ENCODE measurements around the gene HARBI1. TPM values are rescaled to one million over a fixed set of nuclear protein-coding genes. Genes with fewer than 3 reads are reported as not detected.

Gene HARBI1
- total RNA-seq, 1 donor from 2014 or later = 8.1 TPM

DNA sequence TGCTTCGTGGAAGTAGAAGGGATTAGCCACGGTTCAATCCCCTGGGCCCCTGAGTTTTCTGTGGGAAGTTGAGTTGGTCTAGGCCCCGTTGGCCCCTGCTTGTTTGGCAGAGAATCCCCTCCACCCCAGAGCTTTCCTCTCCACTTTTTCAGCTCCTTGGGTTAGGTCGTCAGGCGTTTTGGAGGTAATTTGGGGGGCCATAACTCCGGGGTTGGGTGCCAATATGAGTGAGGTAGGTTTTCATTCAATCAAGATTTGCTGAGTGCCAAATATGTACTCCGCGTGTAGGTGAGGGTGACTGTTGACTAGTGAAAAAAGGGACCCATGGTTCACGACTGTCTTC is 916 bp upstream of the HARBI1 start:
- H3K27me3 Mint-ChIP-seq (ENCODE audit: low read depth, unreplicated experiment) = no peaks in the 10 kb centered on the region
- H3K9me3 Mint-ChIP-seq (ENCODE audit: unreplicated experiment) = no peaks in the 10 kb centered on the region
- Histone ChIP-seq H3K9me3 (ENCODE audit: insufficient read depth, low read depth, low read length) (no peaks in the 10 kb centered on the region), H3K4me1 (ENCODE audit: insufficient read depth, low read length) (peaks cover 18% of the 10 kb centered on the region), H3K27ac (ENCODE audit: low read depth, low read length) (peak overlapping the region; percentile 99), H4K20me1 (ENCODE audit: insufficient read depth, low read length) (peaks cover 8% of the 10 kb centered on the region), H2AFZ (ENCODE audit: low read depth, low read length) (peak overlapping the region; percentile 81), H3K79me2 (ENCODE audit: insufficient read depth, low read length) (peaks cover 53% of the 10 kb centered on the region), H3K9ac (ENCODE audit: low read length) (peak overlapping the region; percentile 100), H3K4me2 (ENCODE audit: low read length) (peak overlapping the region; percentile 94), H3K4me3 (ENCODE audit: insufficient read depth, low read depth, low read length) (peak overlapping the region; percentile 98), H3K36me3 (ENCODE audit: insufficient read depth, low read length) (peaks cover 8% of the 10 kb centered on the region), H3K27me3 (ENCODE audit: insufficient read depth, low read length) (no peaks in the 10 kb centered on the region)
- peak overlapping the region; percentile 97 for H3K4me3 Mint-ChIP-seq (ENCODE audit: unreplicated experiment)
- no peak for FAIRE-seq
- H3K36me3 Mint-ChIP-seq (ENCODE audit: low read depth, unreplicated experiment) = peaks cover 6% of the 10 kb centered on the region
- H3K4me1 Mint-ChIP-seq (ENCODE audit: low read depth, unreplicated experiment) = peaks cover 16% of the 10 kb centered on the region
- peak overlapping the region; percentile 100 for H3K27ac Mint-ChIP-seq (ENCODE audit: unreplicated experiment)
- no peak for TF ChIP-seq CTCF (IDR thresholded peaks at IDR 0.05; ENCODE audit: insufficient read depth, low read depth, low read length)
- TF ChIP-seq EZH2 (IDR thresholded peaks at IDR 0.05; ENCODE audit: insufficient read depth, low read length) = no peak
- DNase-seq (ENCODE audit: low read depth) = no peak

DNA sequence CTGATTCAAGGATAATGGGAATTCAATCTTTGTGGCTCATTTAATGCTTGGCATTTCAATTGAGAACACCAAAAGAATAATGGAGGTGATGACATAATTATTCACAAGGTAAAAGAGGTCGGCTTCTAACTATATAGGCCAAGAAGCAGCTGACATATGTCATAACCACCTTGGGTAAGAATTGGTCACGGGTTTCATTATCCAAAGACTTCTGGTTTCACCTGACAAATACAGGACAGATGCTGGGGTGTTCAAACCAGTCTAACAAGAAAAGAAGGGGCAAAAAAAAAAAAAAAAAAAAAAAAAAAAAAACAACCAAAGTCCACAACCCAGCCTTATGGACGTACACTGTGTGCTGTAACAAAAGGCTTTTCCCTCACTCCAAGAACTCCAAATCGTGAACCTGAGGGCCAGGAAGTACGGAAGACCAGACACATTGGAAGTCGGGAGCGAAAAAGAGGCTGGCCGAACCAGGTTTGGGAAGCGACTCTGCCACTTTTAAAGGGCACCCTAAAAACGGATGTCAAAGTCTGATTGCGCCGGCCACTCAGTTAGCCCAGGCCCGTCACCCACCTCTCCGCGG is 385 bp downstream of the HARBI1 start:
- Mint-ChIP-seq H3K27me3 (ENCODE audit: low read depth, unreplicated experiment) (no peaks in the 10 kb centered on the region), H3K27ac (ENCODE audit: unreplicated experiment) (peak overlapping the region; percentile 100), H3K9me3 (ENCODE audit: unreplicated experiment) (no peaks in the 10 kb centered on the region), H3K36me3 (ENCODE audit: low read depth, unreplicated experiment) (peaks cover 3% of the 10 kb centered on the region), H3K4me1 (ENCODE audit: low read depth, unreplicated experiment) (peaks cover 17% of the 10 kb centered on the region), H3K4me3 (ENCODE audit: unreplicated experiment) (peak overlapping the region; percentile 97)
- H3K27ac ChIP-seq (ENCODE audit: low read depth, low read length) = peak overlapping the region; percentile 99
- peak overlapping the region; percentile 94 for H3K4me2 ChIP-seq (ENCODE audit: low read length)
- H3K9ac ChIP-seq (ENCODE audit: low read length) = peak overlapping the region; percentile 100
- H2AFZ ChIP-seq (ENCODE audit: low read depth, low read length) = peak overlapping the region; percentile 81
- H3K4me1 ChIP-seq (ENCODE audit: insufficient read depth, low read length) = peaks cover 18% of the 10 kb centered on the region
- peaks cover 44% of the 10 kb centered on the region for H3K79me2 ChIP-seq (ENCODE audit: insufficient read depth, low read length)
- peaks cover 6% of the 10 kb centered on the region for H3K36me3 ChIP-seq (ENCODE audit: insufficient read depth, low read length)
- DNase-seq (ENCODE audit: low read depth) (peak; percentile 62), FAIRE-seq (no peak)
- peak overlapping the region; percentile 98 for H3K4me3 ChIP-seq (ENCODE audit: insufficient read depth, low read depth, low read length)
- TF ChIP-seq CTCF (IDR thresholded peaks at IDR 0.05; ENCODE audit: insufficient read depth, low read depth, low read length) (no peak), EZH2 (IDR thresholded peaks at IDR 0.05; ENCODE audit: insufficient read depth, low read length) (no peak)
- peaks cover 7% of the 10 kb centered on the region for H4K20me1 ChIP-seq (ENCODE audit: insufficient read depth, low read length)
- H3K27me3 ChIP-seq (ENCODE audit: insufficient read depth, low read length) = no peaks in the 10 kb centered on the region
- H3K9me3 ChIP-seq (ENCODE audit: insufficient read depth, low read depth, low read length) = no peaks in the 10 kb centered on the region

DNA sequence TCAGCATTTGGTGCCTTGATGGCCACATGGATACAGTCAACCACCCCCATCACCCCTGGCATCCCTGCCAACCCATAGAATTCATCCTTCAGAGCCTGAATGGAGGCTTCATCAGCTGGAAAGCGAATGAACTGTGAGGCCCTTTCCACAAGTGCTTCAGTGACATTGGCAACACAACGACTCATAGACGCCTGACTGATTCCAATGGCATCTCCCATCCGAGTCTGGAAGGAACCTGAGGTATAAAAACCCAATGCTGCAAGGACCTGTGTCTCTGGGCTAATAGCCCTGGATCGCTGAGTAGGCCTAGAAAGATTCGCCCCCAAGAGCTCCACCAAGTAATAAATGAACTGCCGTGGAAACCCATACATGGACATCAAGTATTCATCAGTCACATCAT is 1.3 kb downstream of the HARBI1 start:
- peaks cover 17% of the 10 kb centered on the region for H3K4me1 Mint-ChIP-seq (ENCODE audit: low read depth, unreplicated experiment)
- H3K4me3 ChIP-seq (ENCODE audit: insufficient read depth, low read depth, low read length) = peak overlapping the region; percentile 98
- no peak for FAIRE-seq
- peaks cover 2% of the 10 kb centered on the region for H3K36me3 Mint-ChIP-seq (ENCODE audit: low read depth, unreplicated experiment)
- H3K36me3 ChIP-seq (ENCODE audit: insufficient read depth, low read length) = no peaks in the 10 kb centered on the region
- H2AFZ ChIP-seq (ENCODE audit: low read depth, low read length) = peak overlapping the region; percentile 5
- peak overlapping the region; percentile 100 for H3K9ac ChIP-seq (ENCODE audit: low read length)
- H3K27me3 ChIP-seq (ENCODE audit: insufficient read depth, low read length) = no peaks in the 10 kb centered on the region
- H3K9me3 Mint-ChIP-seq (ENCODE audit: unreplicated experiment) = no peaks in the 10 kb centered on the region
- peak overlapping the region; percentile 94 for H3K4me2 ChIP-seq (ENCODE audit: low read length)
- no peaks in the 10 kb centered on the region for H4K20me1 ChIP-seq (ENCODE audit: insufficient read depth, low read length)
- TF ChIP-seq CTCF (IDR thresholded peaks at IDR 0.05; ENCODE audit: insufficient read depth, low read depth, low read length) (no peak), EZH2 (IDR thresholded peaks at IDR 0.05; ENCODE audit: insufficient read depth, low read length) (no peak)
- no peaks in the 10 kb centered on the region for H3K27me3 Mint-ChIP-seq (ENCODE audit: low read depth, unreplicated experiment)
- no peak for DNase-seq (ENCODE audit: low read depth)
- peaks cover 36% of the 10 kb centered on the region for H3K79me2 ChIP-seq (ENCODE audit: insufficient read depth, low read length)
- H3K27ac ChIP-seq (ENCODE audit: low read depth, low read length) = peak overlapping the region; percentile 99
- no peaks in the 10 kb centered on the region for H3K9me3 ChIP-seq (ENCODE audit: insufficient read depth, low read depth, low read length)
- H3K4me1 ChIP-seq (ENCODE audit: insufficient read depth, low read length) = peaks cover 18% of the 10 kb centered on the region
- peak overlapping the region; percentile 100 for H3K27ac Mint-ChIP-seq (ENCODE audit: unreplicated experiment)
- H3K4me3 Mint-ChIP-seq (ENCODE audit: unreplicated experiment) = peak overlapping the region; percentile 97
